Neural progenitor cell (in vitro differentiated cells): ENCODE results near the gene COL5A3. TPM values are rescaled to one million over a fixed set of nuclear protein-coding genes. Genes with fewer than 3 reads are reported as not detected.

ENCODE experiments used
- DNase-seq: peaks from one replicate; pipeline ENCODE4 v3.0.0-alpha.2; 2016; ENCODE audit warnings: low spot score
- H2AFZ ChIP-seq: fragments of 200-600 bp; sonication (generic); replicated peaks from 2 replicates; pipeline ENCODE4 v1.6.1; 2016; ENCODE audit warnings: antibody characterized with exemption
- H3F3A ChIP-seq: fragments of 200-600 bp; sonication (generic); 2 replicates; pipeline ENCODE4 v1.6.1; 2016; ENCODE audit warnings: antibody characterized with exemption, low read depth
- H3K27ac ChIP-seq: fragments of 200-600 bp; sonication (generic); 2 replicates; pipeline ENCODE4 v1.5.1; 2016; ENCODE audit warnings: mild to moderate bottlenecking
- H3K27me3 ChIP-seq: fragments of 200-600 bp; sonication (generic); 2 replicates; pipeline ENCODE4 v1.6.1; 2016; ENCODE audit warnings: mild to moderate bottlenecking, moderate library complexity
- H3K36me3 ChIP-seq: fragments of 200-600 bp; sonication (generic); 2 replicates; pipeline ENCODE4 v1.5.1; 2016
- H3K4me1 ChIP-seq: fragments of 200-600 bp; sonication (generic); 2 replicates; pipeline ENCODE4 v1.6.1; 2016; ENCODE audit warnings: mixed run types
- H3K4me2 ChIP-seq: fragments of 200-600 bp; sonication (generic); 2 replicates; pipeline ENCODE4 v1.6.1; 2016
- H3K4me3 ChIP-seq: fragments of 200-600 bp; sonication (generic); 2 replicates; pipeline ENCODE4 v1.5.1; 2016
- H3K79me2 ChIP-seq: fragments of 200-600 bp; sonication (generic); 2 replicates; pipeline ENCODE4 v1.6.1; 2016; ENCODE audit warnings: low read depth
- H3K9ac ChIP-seq: fragments of 200-600 bp; sonication (generic); 2 replicates; pipeline ENCODE4 v1.6.1; 2016
- H3K9me3 ChIP-seq: fragments of 200-600 bp; sonication (generic); 2 replicates; pipeline ENCODE4 v1.5.1; 2016; ENCODE audit warnings: low read depth
- H4K20me1 ChIP-seq: fragments of 200-600 bp; sonication (generic); 2 replicates; pipeline ENCODE4 v1.6.1; 2016; ENCODE audit warnings: low read depth
- H3K27ac Mint-ChIP-seq: 3 replicates; pipeline ENCODE4 v1.8.0; 2021; ENCODE audit warnings: mixed read lengths
- H3K27me3 Mint-ChIP-seq: 2 replicates; pipeline ENCODE4 v1.8.0; 2022; ENCODE audit warnings: low read depth, mild to moderate bottlenecking, inconsistent platforms, moderate library complexity, mixed read lengths; ENCODE audit not compliant: insufficient read depth
- H3K36me3 Mint-ChIP-seq: 3 replicates; pipeline ENCODE4 v1.8.0; 2021; ENCODE audit warnings: mixed read lengths
- H3K4me1 Mint-ChIP-seq: 3 replicates; pipeline ENCODE4 v1.8.0; 2021; ENCODE audit warnings: mixed read lengths
- H3K4me3 Mint-ChIP-seq: 3 replicates; pipeline ENCODE4 v1.8.0; 2021; ENCODE audit warnings: mild to moderate bottlenecking, moderate library complexity, mixed read lengths
- H3K9me3 Mint-ChIP-seq: 3 replicates; pipeline ENCODE4 v1.8.0; 2020; ENCODE audit warnings: mixed read lengths
- CTCF ChIP-seq: fragments of 200-600 bp; sonication (generic); IDR thresholded peaks from 2 replicates; pipeline ENCODE4 v1.5.1; 2017; ENCODE audit warnings: antibody characterized with exemption, mild to moderate bottlenecking
- EZH2 ChIP-seq: fragments of 200-600 bp; sonication (generic); IDR thresholded peaks from 2 replicates; pipeline ENCODE4 v1.6.1; 2017; ENCODE audit warnings: antibody characterized with exemption, mild to moderate bottlenecking, moderate library complexity
- EZH2phosphoT487 ChIP-seq: fragments of 200-600 bp; sonication (generic); IDR thresholded peaks from 2 replicates; pipeline ENCODE4 v1.6.1; 2017; ENCODE audit warnings: antibody characterized with exemption
- total RNA-seq: library from RNA; depleted of rRNA; stranded (reverse); fragments of >200 nt; gene quantifications from 2 replicates; pipeline ENCODE4 v1.2.3, GENCODE V29; 2015; ENCODE audit warnings: low replicate concordance

The COL5A3 gene
- total RNA-seq, 1 donor from 2014 or later: not detected

GRCh38 chr19:9962623-9963290 is 47.5 kb downstream of the COL5A3 start:
- Histone ChIP-seq H3K9me3 (no peaks in the 10 kb centered on the region), H3K27ac (no peak overlapping the region), H4K20me1 (no peaks in the 10 kb centered on the region), H3K4me3 (no peak overlapping the region), H3F3A (no peaks in the 10 kb centered on the region), H3K36me3 (no peaks in the 10 kb centered on the region), H3K4me1 (no peaks in the 10 kb centered on the region), H3K79me2 (no peaks in the 10 kb centered on the region), H3K4me2 (no peak overlapping the region), H3K9ac (no peak overlapping the region), H2AFZ (no peak overlapping the region), H3K27me3 (peaks cover 29% of the 10 kb centered on the region)
- Mint-ChIP-seq H3K4me1 (peaks cover 3% of the 10 kb centered on the region), H3K27me3 (peaks cover 19% of the 10 kb centered on the region), H3K27ac (no peak overlapping the region), H3K9me3 (no peaks in the 10 kb centered on the region), H3K36me3 (peaks cover 2% of the 10 kb centered on the region), H3K4me3 (no peak overlapping the region)
- no peak for DNase-seq
- TF ChIP-seq EZH2 (no peak), EZH2phosphoT487 (no peak), CTCF (no peak)

DNA sequence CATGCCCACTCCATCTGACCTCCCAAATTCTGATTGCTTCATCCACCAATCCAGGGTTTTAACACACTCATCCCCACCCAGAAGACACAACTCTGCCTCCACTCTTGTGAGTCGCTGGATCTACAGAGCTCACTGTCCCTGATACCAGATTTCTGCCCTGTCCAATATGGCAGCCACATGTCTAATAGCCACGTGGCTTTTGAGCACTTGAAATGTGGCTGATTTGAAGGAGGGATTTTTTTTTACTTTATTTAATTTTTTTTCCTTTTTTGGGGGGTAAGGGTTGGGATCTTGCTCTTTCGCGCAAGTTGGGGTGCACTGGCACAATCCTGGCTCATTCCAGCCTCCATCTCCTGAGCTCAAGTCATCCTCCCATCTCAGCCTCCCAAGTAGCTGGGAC is 49.2 kb downstream of the COL5A3 start:
- no peak overlapping the region for H3K4me3 Mint-ChIP-seq
- no peaks in the 10 kb centered on the region for H3K36me3 ChIP-seq
- H3K9ac ChIP-seq: no peak overlapping the region
- H3K4me2 ChIP-seq: no peak overlapping the region
- no peak overlapping the region for H3K27ac Mint-ChIP-seq
- peaks cover 10% of the 10 kb centered on the region for H3K27me3 Mint-ChIP-seq
- no peaks in the 10 kb centered on the region for H3K4me1 Mint-ChIP-seq
- TF ChIP-seq EZH2: no peak
- H3K27me3 ChIP-seq: peaks cover 12% of the 10 kb centered on the region
- H4K20me1 ChIP-seq: no peaks in the 10 kb centered on the region
- no peak overlapping the region for H3K27ac ChIP-seq
- no peaks in the 10 kb centered on the region for H3F3A ChIP-seq
- no peak for DNase-seq
- H3K9me3 Mint-ChIP-seq: no peaks in the 10 kb centered on the region
- peaks cover 2% of the 10 kb centered on the region for H3K36me3 Mint-ChIP-seq
- H3K9me3 ChIP-seq: no peaks in the 10 kb centered on the region
- H3K4me3 ChIP-seq: no peak overlapping the region
- H2AFZ ChIP-seq: no peak overlapping the region
- H3K79me2 ChIP-seq: no peaks in the 10 kb centered on the region
- H3K4me1 ChIP-seq: no peaks in the 10 kb centered on the region

- no peak overlapping the region for H3K27ac ChIP-seq
- Mint-ChIP-seq H3K36me3 (peaks cover 2% of the 10 kb centered on the region), H3K27ac (no peak overlapping the region), H3K27me3 (peaks cover 4% of the 10 kb centered on the region), H3K4me1 (no peaks in the 10 kb centered on the region), H3K9me3 (no peaks in the 10 kb centered on the region), H3K4me3 (no peak overlapping the region)
- H3K9me3 ChIP-seq: no peaks in the 10 kb centered on the region
- no peak for DNase-seq
- no peaks in the 10 kb centered on the region for H3F3A ChIP-seq
- H3K4me1 ChIP-seq: no peaks in the 10 kb centered on the region
- H3K27me3 ChIP-seq: no peaks in the 10 kb centered on the region
- H3K9ac ChIP-seq: no peak overlapping the region
- no peaks in the 10 kb centered on the region for H3K36me3 ChIP-seq
- H2AFZ ChIP-seq: no peak overlapping the region
- no peaks in the 10 kb centered on the region for H4K20me1 ChIP-seq
- H3K79me2 ChIP-seq: no peaks in the 10 kb centered on the region
- no peak overlapping the region for H3K4me3 ChIP-seq
- H3K4me2 ChIP-seq: no peak overlapping the region
- TF ChIP-seq EZH2phosphoT487 (no peak), EZH2 (no peak), CTCF (no peak)
These were observed 51.9 kb downstream of the COL5A3 start for GRCh38 chr19:9958379-9958821.

GRCh38 chr19:9956956-9957355 is 53.3 kb downstream of the COL5A3 start:
- no peak overlapping the region for H2AFZ ChIP-seq
- H3K79me2 ChIP-seq: no peaks in the 10 kb centered on the region
- H3K4me1 Mint-ChIP-seq: no peaks in the 10 kb centered on the region
- no peak overlapping the region for H3K4me3 ChIP-seq
- no peaks in the 10 kb centered on the region for H3K27me3 ChIP-seq
- H3K4me3 Mint-ChIP-seq: no peak overlapping the region
- no peak overlapping the region for H3K4me2 ChIP-seq
- H3K36me3 Mint-ChIP-seq: peaks cover 2% of the 10 kb centered on the region
- H3K27me3 Mint-ChIP-seq: no peaks in the 10 kb centered on the region
- TF ChIP-seq EZH2 (no peak), CTCF (no peak), EZH2phosphoT487 (no peak)
- H4K20me1 ChIP-seq: no peaks in the 10 kb centered on the region
- no peaks in the 10 kb centered on the region for H3K4me1 ChIP-seq
- no peaks in the 10 kb centered on the region for H3K36me3 ChIP-seq
- no peaks in the 10 kb centered on the region for H3K9me3 Mint-ChIP-seq
- no peaks in the 10 kb centered on the region for H3F3A ChIP-seq
- H3K27ac Mint-ChIP-seq: no peak overlapping the region
- no peak overlapping the region for H3K27ac ChIP-seq
- H3K9me3 ChIP-seq: no peaks in the 10 kb centered on the region
- H3K9ac ChIP-seq: no peak overlapping the region
- no peak for DNase-seq
